ENCODE results near the gene DUSP16. TPM values are rescaled to one million over a fixed set of nuclear protein-coding genes. Genes with fewer than 3 reads are reported as not detected.
A peak's percentile ranks its signal among the peaks of the same experiment; 100 is the strongest.

The DUSP16 gene
- total RNA-seq, 1 experiment from 2014 or later: 2.4 TPM

- peak; percentile 71 for DNase-seq (ENCODE audit: low read depth)
Measured at GRCh38 chr12:12442548-12443071, 120.1 kb downstream of the DUSP16 start.

- peak; percentile 35 for DNase-seq (ENCODE audit: low read depth)
Measured at GRCh38 chr12:12441843-12442461, 120.7 kb downstream of the DUSP16 start.

GRCh38 chr12:12441429-12441807, 121.2 kb downstream of the DUSP16 start:
- no peak for DNase-seq (ENCODE audit: low read depth)

GRCh38 chr12:12440784-12441428, 121.8 kb downstream of the DUSP16 start:
- DNase-seq (ENCODE audit: low read depth): no peak

- peak; percentile 54 for DNase-seq (ENCODE audit: low read depth)
Measured at GRCh38 chr12:12439636-12440035, 123.0 kb downstream of the DUSP16 start.

GRCh38 chr12:12436831-12437345, 125.8 kb downstream of the DUSP16 start:
- DNase-seq (ENCODE audit: low read depth): no peak

- DNase-seq (ENCODE audit: low read depth): no peak
Measured at GRCh38 chr12:12433203-12433731, 129.4 kb downstream of the DUSP16 start.

GRCh38 chr12:12432364-12432763, 130.3 kb downstream of the DUSP16 start:
- DNase-seq (ENCODE audit: low read depth): no peak

- peak; percentile 55 for DNase-seq (ENCODE audit: low read depth)
Measured at GRCh38 chr12:12428961-12429657, 133.6 kb downstream of the DUSP16 start.

- DNase-seq (ENCODE audit: low read depth): no peak
Measured at GRCh38 chr12:12428047-12428446, 134.6 kb downstream of the DUSP16 start.

- DNase-seq (ENCODE audit: low read depth): no peak
Measured at GRCh38 chr12:12427568-12427967, 135.1 kb downstream of the DUSP16 start.

GRCh38 chr12:12425616-12426015, 137.0 kb downstream of the DUSP16 start:
- no peak for DNase-seq (ENCODE audit: low read depth)

- DNase-seq (ENCODE audit: low read depth): no peak
Measured at GRCh38 chr12:12425001-12425400, 137.7 kb downstream of the DUSP16 start.

Other genes with a start within 250 kb of the DUSP16 start
- 0.73 and 3.4 TPM in 2 replicates for gene MANSC1, start 212.6 kb downstream of the DUSP16 start, total RNA-seq (2014; rRNA removed; shearing (Covaris generic))
- 11.3 and 12.1 TPM in 2 replicates for gene BORCS5, start 205.8 kb downstream of the DUSP16 start, total RNA-seq (2014; rRNA removed; shearing (Covaris generic))
- gene CREBL2, start 49.0 kb upstream of the DUSP16 start, total RNA-seq (2014; rRNA removed; shearing (Covaris generic)): 25.4 and 26.8 TPM in 2 replicates
- gene GPR19, start 133.3 kb upstream of the DUSP16 start, total RNA-seq (2014; rRNA removed; shearing (Covaris generic)): 0.37 and 0.73 TPM in 2 replicates
- gene CDKN1B, start 154.5 kb upstream of the DUSP16 start, total RNA-seq (2014; rRNA removed; shearing (Covaris generic)): 18.9 and 24.0 TPM in 2 replicates
- 1.8 and 2.8 TPM in 2 replicates for gene APOLD1, start 222.8 kb upstream of the DUSP16 start, total RNA-seq (2014; rRNA removed; shearing (Covaris generic))